ENCODE measurements around the gene DSG4. TPM values are rescaled to one million over a fixed set of nuclear protein-coding genes. Genes with fewer than 3 reads are reported as not detected.

DSG4 gene
- total RNA-seq, 2 experiments from 2014 or later = not detected

GRCh38 chr18:31424383-31424988 is 47.9 kb downstream of the DSG4 start:
- no peaks in the 10 kb centered on the region for H3K27me3 Mint-ChIP-seq
- DNase-seq = peak; percentile 41
- TF ChIP-seq, protein P1, sequence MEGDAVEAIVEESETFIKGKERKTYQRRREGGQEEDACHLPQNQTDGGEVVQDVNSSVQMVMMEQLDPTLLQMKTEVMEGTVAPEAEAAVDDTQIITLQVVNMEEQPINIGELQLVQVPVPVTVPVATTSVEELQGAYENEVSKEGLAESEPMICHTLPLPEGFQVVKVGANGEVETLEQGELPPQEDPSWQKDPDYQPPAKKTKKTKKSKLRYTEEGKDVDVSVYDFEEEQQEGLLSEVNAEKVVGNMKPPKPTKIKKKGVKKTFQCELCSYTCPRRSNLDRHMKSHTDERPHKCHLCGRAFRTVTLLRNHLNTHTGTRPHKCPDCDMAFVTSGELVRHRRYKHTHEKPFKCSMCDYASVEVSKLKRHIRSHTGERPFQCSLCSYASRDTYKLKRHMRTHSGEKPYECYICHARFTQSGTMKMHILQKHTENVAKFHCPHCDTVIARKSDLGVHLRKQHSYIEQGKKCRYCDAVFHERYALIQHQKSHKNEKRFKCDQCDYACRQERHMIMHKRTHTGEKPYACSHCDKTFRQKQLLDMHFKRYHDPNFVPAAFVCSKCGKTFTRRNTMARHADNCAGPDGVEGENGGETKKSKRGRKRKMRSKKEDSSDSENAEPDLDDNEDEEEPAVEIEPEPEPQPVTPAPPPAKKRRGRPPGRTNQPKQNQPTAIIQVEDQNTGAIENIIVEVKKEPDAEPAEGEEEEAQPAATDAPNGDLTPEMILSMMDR (IDR thresholded peaks at IDR 0.05) = peak; percentile 59
- H3K36me3 Mint-ChIP-seq (ENCODE audit: low read depth) = no peaks in the 10 kb centered on the region
- peaks cover 2% of the 10 kb centered on the region for H3K9me3 Mint-ChIP-seq
- no peaks in the 10 kb centered on the region for H3K4me1 Mint-ChIP-seq (ENCODE audit: low read depth)
- ATAC-seq = peak; percentile 30
- H3K4me3 Mint-ChIP-seq = no peak overlapping the region
- POLR2A ChIA-PET = no interaction called here
- intact Hi-C loops (cut with micrococcal nuclease) = no loop called here
- CTCF ChIA-PET = interaction anchor here (0.6 to 1.5 kb wide), 7 partner anchors 13 to 139 kb away, joined by 3 to 5 read pairs (median 3); no protein-coding TSS in a partner anchor
- H3K27ac Mint-ChIP-seq = no peak overlapping the region

GRCh38 chr18:31426021-31426420 is 49.4 kb downstream of the DSG4 start:
- no peak overlapping the region for H3K4me3 Mint-ChIP-seq
- TF ChIP-seq, protein P1 (IDR thresholded peaks at IDR 0.05) = no peak
- no peak overlapping the region for H3K27ac Mint-ChIP-seq
- ATAC-seq = no peak
- no peaks in the 10 kb centered on the region for H3K4me1 Mint-ChIP-seq (ENCODE audit: low read depth)
- no peaks in the 10 kb centered on the region for H3K27me3 Mint-ChIP-seq
- DNase-seq = no peak
- POLR2A ChIA-PET = no interaction called here
- CTCF ChIA-PET = no interaction called here
- intact Hi-C loops (cut with micrococcal nuclease) = no loop called here
- no peaks in the 10 kb centered on the region for H3K36me3 Mint-ChIP-seq (ENCODE audit: low read depth)
- no peaks in the 10 kb centered on the region for H3K9me3 Mint-ChIP-seq

GRCh38 chr18:31426871-31427406 is 50.4 kb downstream of the DSG4 start:
- ChIA-PET CTCF (no interaction called here), POLR2A (no interaction called here)
- DNase-seq (no peak), ATAC-seq (no peak)
- intact Hi-C loops (cut with micrococcal nuclease) = no loop called here
- H3K27ac Mint-ChIP-seq = no peak overlapping the region
- TF ChIP-seq, protein P1 (IDR thresholded peaks at IDR 0.05) = no peak
- no peak overlapping the region for H3K4me3 Mint-ChIP-seq
- no peaks in the 10 kb centered on the region for H3K27me3 Mint-ChIP-seq
- H3K9me3 Mint-ChIP-seq = no peaks in the 10 kb centered on the region
- H3K36me3 Mint-ChIP-seq (ENCODE audit: low read depth) = no peaks in the 10 kb centered on the region
- no peaks in the 10 kb centered on the region for H3K4me1 Mint-ChIP-seq (ENCODE audit: low read depth)

DNA sequence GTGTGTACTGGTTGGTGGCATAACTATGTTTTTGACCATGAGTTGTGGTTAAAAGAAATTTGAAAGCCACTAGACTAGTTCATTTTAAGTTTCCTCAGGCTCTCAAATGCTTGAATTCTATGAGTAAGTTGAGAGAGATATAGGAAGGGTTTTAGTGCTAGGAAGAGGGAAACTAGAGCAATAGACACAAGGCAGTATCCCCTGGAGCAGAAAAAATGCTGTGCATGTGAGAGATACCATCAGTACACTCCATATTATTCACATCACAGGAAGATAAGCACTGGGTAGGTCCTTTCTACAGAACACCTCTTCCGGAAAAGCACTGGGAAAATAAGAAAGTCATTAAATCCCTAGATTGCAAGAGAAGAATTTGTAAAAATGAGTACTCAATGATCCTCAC is 51.6 kb downstream of the DSG4 start:
- H3K9me3 Mint-ChIP-seq = no peaks in the 10 kb centered on the region
- ATAC-seq = no peak
- TF ChIP-seq, protein P1 (IDR thresholded peaks at IDR 0.05) = no peak

DNA sequence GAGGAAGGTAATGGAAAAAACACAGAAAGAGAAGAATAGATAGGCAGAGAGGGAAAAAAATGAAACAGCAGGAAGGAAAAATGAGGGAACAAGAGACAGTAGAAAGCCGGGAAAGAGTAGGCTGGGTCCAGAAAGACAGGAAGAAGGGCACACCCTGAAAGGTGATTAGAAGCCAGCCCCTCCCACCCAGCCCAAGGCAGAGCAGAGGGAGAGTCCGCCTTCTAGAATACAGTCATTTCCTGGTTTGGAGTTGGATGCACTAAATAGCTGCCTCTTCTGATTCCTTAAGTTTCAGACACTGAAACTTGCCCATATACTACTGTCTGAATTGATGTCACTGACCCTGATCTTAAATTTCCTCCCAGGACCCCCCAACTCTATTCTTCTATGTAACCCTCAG is 53.0 kb downstream of the DSG4 start:
- Mint-ChIP-seq H3K4me1 (ENCODE audit: low read depth) (no peaks in the 10 kb centered on the region), H3K27me3 (no peaks in the 10 kb centered on the region), H3K27ac (no peak overlapping the region), H3K36me3 (ENCODE audit: low read depth) (no peaks in the 10 kb centered on the region), H3K9me3 (no peaks in the 10 kb centered on the region), H3K4me3 (no peak overlapping the region)
- intact Hi-C loops (cut with micrococcal nuclease) = no loop called here
- POLR2A ChIA-PET = no interaction called here
- TF ChIP-seq, protein P1 (IDR thresholded peaks at IDR 0.05) = no peak
- DNase-seq (no peak), ATAC-seq (no peak)
- CTCF ChIA-PET = no interaction called here

More for the DNA sequence above, 51.6 kb downstream of the DSG4 start:
- ChIA-PET POLR2A (no interaction called here), CTCF (no interaction called here)
- no peak overlapping the region for H3K4me3 Mint-ChIP-seq
- H3K27me3 Mint-ChIP-seq = no peaks in the 10 kb centered on the region
- no peaks in the 10 kb centered on the region for H3K4me1 Mint-ChIP-seq (ENCODE audit: low read depth)
- no peaks in the 10 kb centered on the region for H3K36me3 Mint-ChIP-seq (ENCODE audit: low read depth)
- intact Hi-C loops (cut with micrococcal nuclease) = no loop called here
- H3K27ac Mint-ChIP-seq = no peak overlapping the region
- no peak for DNase-seq

Measured in activated CD8-positive, alpha-beta T cell treated with anti-CD3 and anti-CD28 coated beads for 36 hours (primary cell).